Left colon (tissue), 2 donors: ENCODE results near the gene BBOX1. TPM values are rescaled to one million over a fixed set of nuclear protein-coding genes. Genes with fewer than 3 reads are reported as not detected.
"Not testable (repeated sequence)": the region's sequence is repeated elsewhere in the genome, so short reads cannot be mapped to it uniquely, and the experiment has no call there.

Experiments used
- ATAC-seq: fragments of 200-7000 bp; cut with Tn5 transposase; one replicate; pipeline ENCODE4 v1.9.1; 2020; ENCODE audit warnings: mild to moderate bottlenecking, moderate library complexity
- DNase-seq, 2 donors: peaks; one replicate each; pipeline ENCODE4 v3.0.0-alpha.2; 2020
- intact Hi-C, 2 donors: fragments of 100-400 bp; cut with DNase I in 1 of 2; cut with micrococcal nuclease in 1 of 2; formaldehyde crosslinking; loops; one replicate each; pipeline versions ENCODE4 v1.11.2 to v1.14.0; 2022; cut with DNase I, micrococcal nuclease
- total RNA-seq, 2 donors: library from RNA; stranded (reverse); fragmentation: NEBNext Ultra II Directional; extraction: Animal tissue kit (Norgen Biotek cat#: 25700); gene quantifications; one replicate each; pipeline ENCODE4 v1.2.1, GENCODE V29; 2021
- donor health status: DM: no; HTN: no; CAD: no.
- donor health status: DM: yes; HTN: yes; CAD: no.

The BBOX1 gene
- total RNA-seq, 2 donors from 2014 or later, result not detected

GRCh38 chr11:27075192-27075591 is 34.6 kb downstream of the BBOX1 start:
- intact Hi-C loops, result no loop called here
- no peak for DNase-seq
- no peak for ATAC-seq

GRCh38 chr11:27075655-27076054 is 35.0 kb downstream of the BBOX1 start:
- intact Hi-C loops, result no loop called here
- ATAC-seq (no peak), DNase-seq (no peak)

- ATAC-seq (no peak), DNase-seq (no peak)
- intact Hi-C loops, result no loop called here
Measured at GRCh38 chr11:27076121-27076589, 35.5 kb downstream of the BBOX1 start.

DNA sequence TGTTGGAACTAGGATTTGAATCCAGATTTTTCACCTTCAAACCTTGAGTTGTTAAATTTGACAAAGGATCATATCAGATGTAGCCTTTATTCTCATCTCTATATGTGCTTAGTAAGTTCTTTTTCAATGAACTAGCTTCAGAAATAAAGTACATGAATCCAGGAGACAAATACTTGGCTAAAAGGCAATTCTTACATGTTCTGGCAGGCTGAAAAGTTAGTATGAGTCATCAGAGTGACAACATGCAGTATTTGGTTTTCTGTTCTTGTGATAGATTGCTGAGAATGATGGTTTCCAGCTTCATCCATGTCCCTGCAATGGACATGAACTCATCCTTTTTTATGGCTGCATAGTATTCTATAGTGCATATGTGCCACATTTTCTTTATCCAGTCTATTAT is 40.4 kb downstream of the BBOX1 start:
- DNase-seq (no peak), ATAC-seq (no peak)
- intact Hi-C loops, result no loop called here

DNA sequence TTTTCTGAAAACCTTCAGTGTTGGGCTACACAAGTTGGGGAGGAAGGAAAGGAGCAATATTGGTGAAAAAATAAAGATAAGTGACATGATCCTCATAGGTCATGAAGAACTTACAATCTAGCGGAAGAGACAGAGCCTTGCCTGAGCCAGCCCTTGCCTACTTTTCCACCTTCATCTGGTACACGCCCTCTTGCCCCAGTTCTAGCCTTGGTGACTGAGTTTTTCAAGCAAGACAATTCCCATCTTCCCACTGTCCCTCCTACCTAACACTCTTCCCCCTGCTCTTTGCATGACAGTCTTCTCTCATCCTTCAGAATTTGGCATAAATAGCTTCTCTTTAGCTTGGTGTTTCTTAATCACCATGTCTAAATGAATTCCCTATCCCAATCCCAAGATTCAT is 42.6 kb downstream of the BBOX1 start:
- no peak for ATAC-seq
- intact Hi-C loops, result no loop called here
- DNase-seq, result no peak

DNA sequence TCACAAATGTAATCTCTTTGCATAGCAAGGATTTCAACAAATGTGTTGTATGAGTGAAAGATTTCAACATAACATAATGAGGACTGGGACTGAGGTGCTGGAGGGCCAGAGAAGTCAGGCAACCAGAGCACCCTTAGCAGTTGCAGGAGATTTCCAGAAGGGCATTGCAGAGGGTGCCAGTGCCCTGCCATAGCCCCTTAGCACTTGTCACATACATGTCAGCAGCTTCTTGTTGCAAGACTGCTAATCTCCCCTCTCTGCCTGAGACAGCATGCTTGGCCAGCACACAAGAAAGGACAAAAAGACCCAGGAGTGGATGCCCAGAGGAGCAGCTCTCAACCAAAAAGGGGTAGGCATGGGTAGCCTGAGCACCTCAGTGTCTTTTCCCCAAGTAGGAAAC is 43.2 kb downstream of the BBOX1 start:
- DNase-seq, result no peak
- no peak for ATAC-seq
- intact Hi-C loops, result no loop called here

GRCh38 chr11:27084518-27084917 is 43.9 kb downstream of the BBOX1 start:
- intact Hi-C loops, result no loop called here
- DNase-seq, result no peak
- no peak for ATAC-seq

DNA sequence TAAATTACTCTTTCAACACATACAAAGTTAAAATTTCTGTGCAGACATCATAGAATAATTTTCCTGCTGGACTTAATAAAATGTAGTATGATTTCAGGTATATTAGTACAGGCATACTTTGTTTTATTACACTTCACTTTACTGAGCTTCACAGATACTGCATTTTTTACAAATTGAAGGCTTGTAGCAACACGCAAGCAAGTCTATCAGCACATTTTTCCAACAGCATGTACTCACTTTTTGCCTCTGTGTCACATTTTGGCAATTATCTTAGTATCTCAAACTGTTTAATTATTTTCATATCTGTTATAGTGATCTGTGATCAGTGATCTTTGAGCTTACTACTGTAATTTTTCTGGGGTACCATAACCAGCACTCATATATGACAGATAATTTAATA is 44.5 kb downstream of the BBOX1 start:
- DNase-seq, result no peak
- ATAC-seq, result no peak
- intact Hi-C loops, result no loop called here

DNA sequence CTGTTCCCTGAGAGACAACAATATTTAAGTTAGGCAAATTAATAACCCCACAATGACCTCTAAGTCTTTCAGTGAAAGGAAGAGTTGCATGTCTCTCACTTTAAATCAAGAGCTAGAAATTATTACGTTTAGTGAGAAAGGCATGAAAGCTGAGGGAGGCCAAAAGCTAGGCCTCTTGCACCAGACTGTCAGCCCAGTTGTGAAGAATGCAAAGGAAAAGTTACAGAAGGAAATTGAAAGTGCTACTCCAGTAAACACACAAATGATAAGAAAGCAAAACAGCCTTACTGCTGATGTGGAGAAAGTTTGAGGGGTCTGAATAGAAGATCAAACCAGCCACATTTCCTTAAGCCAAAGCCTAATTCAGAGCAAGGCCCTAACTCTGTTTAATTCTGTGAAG is 45.0 kb downstream of the BBOX1 start:
- intact Hi-C loops, result no loop called here
- DNase-seq, result no peak
- no peak for ATAC-seq

- DNase-seq (no peak), ATAC-seq (no peak)
- intact Hi-C loops, result no loop called here
Measured at GRCh38 chr11:27087432-27087831, 46.8 kb downstream of the BBOX1 start.

- DNase-seq, result no peak
- no peak for ATAC-seq
- intact Hi-C loops, result no loop called here
Measured at GRCh38 chr11:27088353-27088752, 47.7 kb downstream of the BBOX1 start.

DNA sequence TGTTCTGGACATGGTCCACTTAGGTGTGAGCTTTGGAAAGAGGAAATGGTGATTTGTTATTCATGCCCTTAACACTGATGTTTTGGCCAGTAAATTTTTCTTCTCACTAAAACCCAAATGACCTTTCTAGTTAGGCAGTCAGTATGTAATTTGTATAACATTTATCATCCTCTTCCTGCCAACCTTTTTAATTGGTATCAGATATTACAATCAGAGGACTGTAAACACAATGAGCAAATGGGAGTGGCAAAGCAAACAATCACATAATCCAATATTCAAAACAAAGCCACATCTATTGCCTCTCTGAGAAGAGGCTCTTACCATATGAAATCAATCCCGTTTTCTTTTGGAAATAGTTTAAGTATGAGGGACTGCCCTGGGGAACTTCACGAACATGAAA is 49.1 kb downstream of the BBOX1 start:
- intact Hi-C loops, result no loop called here
- ATAC-seq (no peak), DNase-seq (no peak)

DNA sequence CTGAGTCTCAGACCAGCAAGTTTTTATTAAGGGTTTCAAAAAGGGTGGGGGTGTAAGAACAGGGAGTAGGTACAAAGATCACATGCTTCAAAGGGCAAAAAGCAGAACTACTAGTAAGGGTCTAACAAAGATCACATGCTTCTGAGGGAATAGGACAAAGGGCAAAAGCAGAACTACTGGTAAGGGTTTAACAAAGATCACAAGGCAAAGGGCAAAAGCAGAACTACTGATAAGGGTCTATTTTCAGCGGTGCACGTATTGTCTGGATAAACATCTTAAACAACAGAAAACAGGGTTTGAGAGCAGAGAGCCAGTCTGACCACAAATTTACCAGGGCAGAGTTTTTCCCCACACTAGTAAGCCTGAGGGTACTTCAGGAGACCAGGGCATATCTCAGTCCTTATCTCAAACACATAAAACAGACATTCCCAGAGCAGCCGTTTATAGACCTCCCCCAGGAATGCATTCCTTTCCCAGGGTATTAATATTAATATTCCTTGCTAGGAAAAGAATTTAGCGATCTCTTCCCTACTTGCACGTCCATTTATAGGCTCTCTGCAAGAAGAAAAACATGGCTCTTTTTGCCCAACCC is 49.8 kb downstream of the BBOX1 start:
- intact Hi-C loops, DNase-seq, ATAC-seq: not testable (repeated sequence)

DNA sequence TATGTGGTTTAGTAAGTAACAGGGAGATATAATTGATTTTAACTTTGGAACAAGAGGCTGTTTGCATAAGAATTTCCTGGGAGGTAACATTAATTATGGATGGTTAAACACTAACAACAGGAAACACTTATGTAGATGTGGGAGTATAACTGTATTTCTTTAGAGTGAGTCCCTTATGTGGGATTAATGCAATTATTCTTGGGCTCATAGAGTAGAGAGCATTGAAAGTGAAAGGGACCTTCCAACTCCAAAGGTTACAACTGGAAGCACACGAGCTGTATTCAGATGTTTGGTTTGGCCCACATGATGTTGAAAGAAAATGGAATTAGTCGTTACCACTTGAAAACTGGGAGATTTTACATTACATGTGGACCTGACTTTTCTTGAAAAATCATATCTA is 53.5 kb downstream of the BBOX1 start:
- DNase-seq (no peak), ATAC-seq (no peak)
- intact Hi-C loops, result no loop called here

GRCh38 chr11:27095059-27095458 is 54.4 kb downstream of the BBOX1 start:
- DNase-seq (no peak), ATAC-seq (no peak)
- intact Hi-C loops, result no loop called here

GRCh38 chr11:27095887-27096286 is 55.3 kb downstream of the BBOX1 start:
- ATAC-seq, result no peak
- no peak for DNase-seq
- intact Hi-C loops, result no loop called here

GRCh38 chr11:27097551-27097950 is 56.9 kb downstream of the BBOX1 start:
- DNase-seq (no peak), ATAC-seq (no peak)
- intact Hi-C loops, result no loop called here

DNA sequence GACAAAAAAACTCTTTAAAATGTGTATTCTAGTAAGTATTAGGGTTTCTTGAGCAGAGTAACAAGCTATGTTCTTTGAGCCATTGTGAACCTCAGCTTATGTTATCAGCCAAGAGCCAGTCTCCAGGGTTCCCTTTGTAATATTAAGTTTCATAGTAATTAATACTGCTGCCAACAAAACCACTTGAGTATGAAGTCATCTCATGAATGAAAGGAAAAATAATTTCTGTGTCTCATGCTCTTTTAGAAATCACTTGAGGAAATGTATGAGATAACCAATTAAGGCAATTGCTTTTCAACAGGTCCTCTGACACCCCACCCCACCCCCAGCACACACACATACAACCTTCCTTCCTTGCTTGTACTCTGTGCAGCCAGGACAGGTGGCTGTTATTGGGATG is 59.9 kb downstream of the BBOX1 start:
- ATAC-seq (no peak), DNase-seq (no peak)
- intact Hi-C loops, result no loop called here

GRCh38 chr11:27107548-27107947 is 66.9 kb downstream of the BBOX1 start:
- intact Hi-C loops, result no loop called here
- ATAC-seq (no peak), DNase-seq (no peak)

- no peak for ATAC-seq
- intact Hi-C loops, result no loop called here
- no peak for DNase-seq
Measured at GRCh38 chr11:27108809-27109208, 68.2 kb downstream of the BBOX1 start.

GRCh38 chr11:27111896-27112295 is 71.3 kb downstream of the BBOX1 start:
- intact Hi-C loops, result no loop called here
- no peak for DNase-seq
- ATAC-seq, result no peak

- intact Hi-C loops, result no loop called here
- DNase-seq (no peak), ATAC-seq (no peak)
Measured at GRCh38 chr11:27112946-27113345, 72.3 kb downstream of the BBOX1 start.
